ENCODE data around the gene EIF1.
"Not testable (repeated sequence)": the region's sequence is repeated elsewhere in the genome, so short reads cannot be mapped to it uniquely, and the experiment has no call there.

Gene EIF1

DNA sequence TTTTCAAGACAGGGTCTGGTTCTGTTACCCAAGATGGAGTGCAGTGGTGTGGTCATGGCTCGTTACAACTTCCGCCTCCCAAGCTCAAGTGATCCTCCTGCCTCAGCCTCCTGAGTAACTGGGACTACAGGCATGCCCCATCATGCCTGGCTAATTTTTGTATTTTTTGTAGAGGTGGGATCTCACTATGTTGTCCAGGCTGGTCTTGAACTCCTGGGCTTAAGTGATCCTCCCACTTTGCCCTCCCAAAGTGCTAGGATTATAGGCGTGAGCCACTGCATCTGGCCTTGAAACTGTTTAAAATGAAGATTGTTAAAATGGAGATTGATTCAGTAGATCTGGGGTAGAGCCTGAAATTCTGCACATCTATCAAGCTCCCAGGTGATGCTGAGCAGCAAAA, 12.2 kb downstream of the EIF1 start:
- not testable (repeated sequence) for DNase-seq (ENCODE audit: low read depth in 2 of 2)

DNA sequence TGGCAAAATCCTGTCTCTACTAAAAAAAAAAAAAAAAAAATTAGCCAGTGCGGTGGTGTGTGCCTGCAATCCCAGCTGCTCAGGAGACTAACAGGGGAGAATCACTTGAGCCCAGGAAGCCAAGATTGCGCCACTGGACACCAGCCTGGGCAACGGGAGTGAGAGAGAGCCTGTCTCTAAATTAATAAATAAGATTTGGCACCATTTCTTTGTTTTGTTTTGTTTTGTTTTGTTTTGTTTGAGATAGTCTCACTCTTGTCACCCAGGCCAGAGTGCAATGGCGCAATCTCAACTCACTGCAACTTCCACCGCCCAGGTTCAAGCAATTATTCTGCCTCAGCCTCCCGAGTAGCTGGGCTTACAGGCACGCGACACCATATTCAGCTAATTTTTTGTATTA, 14.0 kb downstream of the EIF1 start:
- no peak for DNase-seq (ENCODE audit: low read depth in 2 of 2)

DNA sequence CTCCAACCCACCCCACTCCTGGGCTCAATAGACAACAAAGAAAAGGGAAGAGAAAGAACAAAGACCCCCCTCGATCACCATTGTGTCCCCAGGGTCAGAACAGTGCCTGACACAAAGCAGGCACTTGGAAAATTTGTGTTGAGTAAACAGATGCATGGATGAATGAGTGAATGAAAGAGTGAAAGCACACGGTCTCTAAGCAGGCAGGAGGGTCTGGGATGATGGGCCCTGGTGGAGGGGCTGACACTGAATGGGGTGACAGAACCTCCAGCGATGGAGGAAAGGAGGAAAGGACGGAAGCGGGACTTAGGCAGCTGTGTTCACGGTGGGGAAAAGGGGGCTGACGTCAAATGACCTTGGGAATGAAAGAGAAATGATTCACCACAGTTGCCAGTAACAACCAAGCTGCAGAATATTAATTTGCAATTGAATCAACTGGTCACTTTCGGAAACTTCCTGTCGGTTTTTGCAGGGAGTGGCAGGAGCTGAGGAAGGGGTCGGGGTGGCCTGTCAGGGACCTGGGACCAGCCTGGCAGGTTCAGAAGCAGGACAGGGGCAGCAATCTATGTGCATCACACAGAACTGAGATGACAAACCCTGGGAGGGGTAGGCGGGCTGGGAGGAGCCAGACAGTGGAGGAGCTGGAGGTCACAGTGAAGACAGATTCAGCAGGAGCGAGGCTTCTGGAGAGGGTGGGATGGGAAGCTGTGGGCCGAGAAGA, 16.7 kb downstream of the EIF1 start:
- no peak for DNase-seq (ENCODE audit: low read depth in 2 of 2)

DNA sequence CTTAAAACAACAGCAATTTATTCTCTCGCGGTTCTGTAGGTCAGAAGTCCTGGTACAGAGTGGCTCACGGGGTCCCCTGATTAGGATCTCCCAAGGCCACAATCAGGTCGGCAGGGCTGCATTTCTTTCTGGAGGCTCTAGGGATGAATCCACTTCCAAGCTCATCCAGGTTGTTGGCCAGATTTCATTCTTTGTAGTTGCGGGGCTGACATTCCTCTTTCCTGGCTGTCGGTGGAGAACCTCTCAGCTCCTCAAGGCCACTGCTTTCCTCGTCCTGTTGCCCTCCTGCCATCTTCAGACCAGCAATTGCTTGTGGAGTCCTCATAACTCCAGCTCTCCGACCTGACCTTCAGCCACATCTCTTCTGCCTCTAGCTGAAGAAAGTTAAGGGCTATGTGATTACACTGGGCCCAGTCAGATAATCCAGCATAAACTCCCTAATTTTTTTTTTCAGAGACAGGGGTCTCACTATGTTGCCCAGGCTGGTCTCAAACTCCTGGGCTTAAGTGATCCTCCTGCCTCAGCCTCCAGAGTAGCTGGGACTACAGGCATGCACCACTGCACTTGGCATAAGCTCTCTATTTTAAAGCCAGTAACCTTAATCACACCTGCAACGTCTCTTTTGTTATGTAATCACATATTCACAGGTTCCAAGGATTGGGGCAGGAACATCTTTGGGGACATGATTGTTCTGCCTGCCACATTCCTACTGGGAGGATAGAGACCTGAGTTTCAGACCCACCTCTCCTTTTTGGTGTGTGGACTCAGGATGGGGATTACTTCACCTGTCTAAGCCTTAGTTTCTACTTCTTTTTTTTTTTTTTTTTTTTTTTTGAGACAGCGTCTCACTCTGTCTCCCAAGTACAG, 19.4 kb downstream of the EIF1 start:
- no peak for DNase-seq (ENCODE audit: low read depth in 2 of 2)

DNA sequence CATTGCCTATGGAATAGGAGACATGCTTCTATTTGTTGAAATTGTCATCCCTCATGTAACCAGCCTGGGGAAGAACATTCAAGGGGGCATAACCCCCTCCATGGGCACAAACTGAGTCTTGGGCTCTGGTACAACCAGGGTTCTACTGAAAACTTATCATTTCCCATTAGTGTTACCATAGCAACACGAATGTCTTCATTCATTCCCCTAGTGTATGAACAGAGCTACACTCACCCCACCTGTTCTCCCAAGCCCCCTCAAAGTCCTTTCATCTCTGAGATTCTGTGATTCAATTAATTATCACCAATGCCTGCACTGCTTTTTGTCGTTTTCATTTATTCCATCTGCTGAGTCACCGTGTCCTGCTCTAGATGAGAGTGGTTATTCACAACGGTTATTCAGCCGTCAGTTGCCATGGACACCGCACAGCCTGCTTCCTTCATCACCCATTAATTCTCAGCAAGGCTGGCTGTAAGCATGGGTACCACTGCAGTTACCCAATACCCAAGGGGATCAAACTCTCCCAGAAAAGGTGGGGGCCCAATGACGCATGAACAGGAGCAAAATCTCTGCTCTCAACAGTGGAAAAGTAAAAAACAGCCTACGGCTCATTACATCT, 21.9 kb downstream of the EIF1 start:
- peak in 1 of 2 donors; percentile 20 for DNase-seq (ENCODE audit: low read depth in 2 of 2)

DNA sequence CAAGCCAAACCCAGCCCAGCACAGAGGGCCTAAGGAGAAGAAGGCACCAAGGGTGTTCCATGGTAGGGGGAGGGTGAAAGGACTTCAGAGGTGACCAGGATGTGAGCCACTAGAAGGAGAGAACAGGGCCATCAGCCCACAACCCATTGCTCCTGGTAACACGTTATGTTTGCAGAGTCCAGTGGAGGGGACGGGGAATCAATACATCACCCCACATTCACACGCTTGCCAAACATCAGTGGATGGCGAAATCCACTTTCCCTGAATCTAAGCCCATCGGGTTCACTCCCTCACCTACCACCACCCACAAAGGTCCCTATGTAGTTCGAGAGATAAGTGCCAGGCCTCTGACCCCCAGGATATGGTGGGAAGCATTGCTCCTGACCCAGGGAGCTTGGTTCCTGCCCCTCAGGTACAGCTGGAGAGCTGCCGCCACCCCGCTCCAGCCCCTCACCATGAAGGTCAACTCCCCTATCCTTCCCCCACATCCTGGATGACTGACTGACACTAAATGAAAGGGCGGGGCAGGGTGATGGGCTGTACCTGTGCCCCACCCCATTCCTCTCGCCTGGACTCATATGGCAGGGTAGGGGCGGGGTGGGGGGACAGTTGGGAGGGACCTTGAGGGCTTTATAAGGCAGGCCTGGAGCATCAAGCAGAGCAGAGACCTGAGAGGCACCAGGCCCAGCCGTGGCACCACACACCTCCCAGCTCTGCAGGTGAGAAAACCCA, 23.1 kb downstream of the EIF1 start, which contains the start of gene GAST:
Gene GAST, plus strand, starts transcription at position 663 of the 732 bp plus-strand sequence. CDS start 3,106 bp downstream, outside the sequence.
- DNase-seq (ENCODE audit: low read depth in 2 of 2): no peak

DNA sequence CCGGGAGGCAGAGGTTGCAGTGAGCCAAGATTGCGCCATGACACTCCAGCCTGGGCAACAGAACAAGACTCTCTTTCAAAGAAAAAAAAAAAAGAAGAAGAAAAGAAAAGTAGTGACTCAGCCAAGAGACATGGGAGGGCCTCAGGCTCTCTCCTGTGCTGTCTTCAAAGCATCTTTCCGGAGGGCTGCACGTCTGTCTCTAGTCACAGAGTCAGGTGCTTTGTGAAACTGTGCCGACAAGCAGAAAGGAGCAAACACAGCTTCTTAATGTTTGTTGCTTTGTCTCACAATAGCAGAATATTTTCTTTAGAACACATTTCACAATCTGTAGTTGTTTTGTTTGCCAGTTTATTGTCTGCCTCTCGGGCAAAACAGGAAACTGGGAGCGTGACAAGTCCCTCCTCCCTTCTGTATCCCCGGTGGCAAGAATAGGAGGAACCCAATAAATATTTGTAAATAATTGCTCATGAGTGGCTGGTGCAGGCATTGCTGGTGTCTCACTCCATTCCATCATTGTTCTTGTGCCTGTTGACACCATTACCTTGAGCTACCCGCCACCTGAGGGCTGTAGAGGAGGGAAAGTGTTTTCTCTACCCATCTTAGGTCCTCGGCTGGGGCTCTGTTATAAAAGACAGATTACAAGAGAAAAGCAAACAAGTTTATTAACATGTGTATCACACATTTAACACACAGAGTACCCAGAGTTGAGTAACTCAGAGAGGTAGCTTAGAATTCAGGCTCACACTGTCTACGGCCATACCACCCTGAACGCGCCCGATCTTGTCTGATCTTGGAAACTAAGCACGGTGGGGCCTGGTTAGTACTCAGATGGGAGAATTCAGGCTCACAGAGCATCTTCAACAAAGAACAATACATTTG, 29.0 kb downstream of the EIF1 start:
- no peak for DNase-seq (ENCODE audit: low read depth in 2 of 2)

DNA sequence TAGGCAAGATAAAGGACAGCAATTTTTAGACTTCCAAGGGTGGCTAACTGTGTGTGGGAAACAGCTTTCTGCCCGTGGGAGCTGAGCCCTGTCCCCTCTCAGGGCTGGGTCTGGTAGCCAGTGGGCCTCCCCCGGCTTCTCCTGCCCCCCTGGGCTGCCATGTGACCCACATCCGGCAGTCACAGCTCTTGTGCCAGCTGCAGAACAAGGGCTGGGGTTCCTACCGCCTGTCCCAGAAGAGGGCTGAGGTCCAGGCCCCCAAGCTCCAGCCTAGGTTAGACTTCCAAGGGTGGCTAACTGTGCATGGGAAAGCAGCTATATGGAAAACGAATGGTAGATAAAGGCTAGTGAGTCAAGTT, 29.6 kb downstream of the EIF1 start:
- DNase-seq (ENCODE audit: low read depth in 2 of 2): no peak

DNA sequence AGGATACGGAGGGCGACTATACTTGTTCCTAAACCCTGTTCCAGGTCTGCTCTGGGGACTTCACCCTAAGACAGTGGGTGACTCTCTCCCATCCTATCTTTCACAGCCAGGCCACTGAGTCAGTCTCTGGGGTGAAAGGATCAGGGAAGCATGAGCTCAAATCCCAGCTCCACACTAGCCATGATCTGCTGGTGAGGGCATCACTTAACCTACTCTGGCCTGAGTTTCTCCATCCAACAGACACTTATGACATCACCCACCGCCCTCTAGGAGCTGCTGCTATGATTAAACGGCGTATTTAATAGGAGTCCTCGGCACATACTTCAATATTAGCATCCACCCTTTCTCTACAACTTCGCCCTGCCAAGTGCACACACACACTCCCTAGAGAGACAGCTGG, 33.5 kb downstream of the EIF1 start:
- DNase-seq (ENCODE audit: low read depth in 2 of 2): no peak

DNA sequence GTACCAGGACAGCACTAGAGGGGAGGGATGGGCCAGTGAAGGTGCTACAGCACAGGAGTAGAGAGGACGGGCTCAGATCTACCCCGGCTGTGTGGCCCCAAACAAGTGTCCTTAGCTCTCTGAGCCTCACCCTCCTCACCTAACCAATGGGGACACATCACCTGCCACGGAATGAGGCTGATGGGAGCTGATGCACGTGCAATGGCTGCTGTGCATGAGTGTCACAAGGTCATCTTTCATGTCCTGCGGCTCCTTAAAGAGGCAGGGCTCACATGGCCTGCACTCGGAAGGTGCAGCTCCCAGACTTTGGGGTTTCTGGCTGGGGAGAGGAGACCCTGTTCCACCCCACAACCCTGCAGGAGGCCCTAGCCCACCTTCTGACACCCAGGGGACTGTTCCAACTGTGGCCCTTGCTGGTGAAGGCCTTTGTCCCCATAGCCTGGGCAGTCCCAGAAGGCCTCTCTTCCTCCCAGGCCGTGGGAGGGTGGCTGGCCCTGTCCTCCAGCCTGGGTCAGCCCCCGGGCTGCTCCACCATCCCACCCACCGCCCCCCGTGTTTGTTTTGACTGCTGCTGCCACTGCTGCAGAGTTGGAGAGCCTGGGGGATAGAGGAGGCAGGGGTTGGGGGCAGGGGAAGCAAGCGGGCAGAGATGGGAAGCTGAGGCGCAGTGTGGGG, 35.3 kb downstream of the EIF1 start:
- DNase-seq (ENCODE audit: low read depth in 2 of 2): no peak

DNA sequence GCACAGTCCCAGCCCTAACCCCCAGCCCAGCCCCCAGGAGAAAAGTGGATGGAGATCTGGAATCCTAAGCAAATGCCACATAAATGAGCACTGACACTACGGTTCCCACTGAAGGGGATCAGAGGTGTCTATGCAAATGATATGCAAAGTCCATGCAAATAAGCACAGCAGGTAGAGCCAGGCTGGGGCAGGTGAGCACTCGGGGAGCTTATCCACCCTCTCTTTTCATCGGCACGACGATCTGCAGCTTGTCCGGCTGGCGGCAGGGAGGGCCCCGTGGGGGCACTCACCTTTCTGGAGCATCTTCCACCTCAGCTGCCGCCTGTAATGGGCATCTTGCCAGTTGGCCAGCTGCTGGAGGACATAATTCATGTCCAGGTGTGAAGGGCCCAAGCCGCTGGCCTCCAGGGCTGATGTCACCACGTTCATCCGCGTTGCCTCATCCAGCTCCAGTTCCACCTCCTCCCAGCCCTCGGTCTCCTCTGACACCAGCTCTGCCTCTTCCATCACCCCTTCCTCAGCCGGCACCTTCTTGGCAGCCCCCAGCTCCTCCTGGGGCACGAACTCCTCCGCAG, 35.9 kb downstream of the EIF1 start:
- DNase-seq (ENCODE audit: low read depth in 2 of 2): no peak

DNA sequence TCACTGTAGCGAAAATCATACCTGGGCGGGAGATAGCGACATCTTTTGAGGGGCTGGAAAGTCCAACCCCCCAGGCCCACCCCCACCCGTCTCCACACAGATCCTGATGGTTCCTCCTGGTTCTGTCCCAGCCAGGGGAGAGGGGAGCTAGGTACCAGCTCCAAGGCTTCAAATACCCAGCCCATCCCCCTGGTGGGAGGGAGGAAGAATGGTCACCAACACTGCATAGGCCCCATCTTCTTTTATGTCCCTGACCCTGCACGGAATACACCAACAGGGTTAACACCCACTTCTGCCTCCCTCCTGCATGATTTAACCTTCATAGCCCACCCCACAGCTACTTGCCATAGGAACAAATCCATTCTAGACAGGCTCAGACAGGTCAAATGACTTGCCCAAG, 36.4 kb downstream of the EIF1 start:
- no peak for DNase-seq (ENCODE audit: low read depth in 2 of 2)

DNA sequence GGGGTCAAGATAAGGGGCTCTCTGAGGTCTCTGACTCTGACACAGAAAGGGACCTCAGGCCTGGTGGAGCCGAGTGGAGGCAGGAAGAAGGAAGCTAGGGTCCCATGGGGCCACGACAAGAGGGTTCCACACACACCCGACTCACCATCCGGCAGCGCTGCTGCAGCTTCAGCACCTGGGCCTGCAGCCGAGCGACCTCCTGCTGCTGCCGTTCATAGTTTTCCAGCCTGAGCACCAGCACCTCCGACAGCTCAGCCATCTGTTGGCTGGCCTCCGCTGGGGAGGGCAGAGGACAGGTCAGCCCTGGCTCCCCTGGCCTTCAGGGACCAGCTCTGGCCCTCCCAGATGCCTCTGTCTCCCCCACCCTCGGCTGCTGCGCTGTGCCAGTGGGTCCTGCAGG, 39.4 kb downstream of the EIF1 start:
- DNase-seq (ENCODE audit: low read depth in 2 of 2): no peak

DNA sequence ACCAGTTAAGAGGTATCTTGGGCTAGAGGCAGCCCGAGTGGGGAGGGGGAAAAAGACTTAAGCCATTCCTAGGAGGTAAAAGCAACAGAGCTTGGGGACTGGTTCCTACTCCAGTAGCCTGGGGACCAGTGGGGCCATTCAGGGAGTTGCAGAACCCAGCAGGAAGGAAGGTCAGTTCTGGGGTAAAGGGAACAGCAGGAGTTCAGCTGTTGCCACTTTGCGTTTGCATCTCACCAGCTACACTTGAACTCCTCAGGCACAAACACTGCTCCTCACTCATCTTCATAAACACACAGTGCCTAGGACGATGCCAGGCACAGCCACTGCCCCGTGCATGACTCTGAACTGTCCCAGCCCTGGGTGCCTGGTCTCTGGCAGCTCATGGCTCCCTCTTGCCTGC, 41.8 kb downstream of the EIF1 start:
- no peak for DNase-seq (ENCODE audit: low read depth in 2 of 2)

DNA sequence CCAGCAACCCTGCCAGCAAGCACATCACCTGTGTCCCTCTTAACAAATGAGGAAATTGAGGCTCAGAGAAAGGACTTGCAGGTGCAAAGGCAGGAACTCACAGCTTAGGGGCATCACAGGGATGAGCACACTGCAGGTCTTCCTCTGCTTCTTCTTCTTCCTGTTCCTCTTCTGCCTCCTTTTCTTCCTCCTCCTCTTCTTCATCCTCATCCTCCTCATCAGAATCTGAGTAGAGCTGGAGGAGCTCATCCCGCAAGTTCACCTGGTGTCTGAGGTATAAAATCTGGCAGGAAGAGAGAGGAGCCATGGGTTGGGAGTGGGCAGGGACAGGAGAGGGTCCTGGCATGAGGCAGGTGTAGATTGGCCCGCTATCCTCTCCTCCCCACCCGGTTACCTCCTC, 43.2 kb downstream of the EIF1 start:
- no peak for DNase-seq (ENCODE audit: low read depth in 2 of 2)

DNA sequence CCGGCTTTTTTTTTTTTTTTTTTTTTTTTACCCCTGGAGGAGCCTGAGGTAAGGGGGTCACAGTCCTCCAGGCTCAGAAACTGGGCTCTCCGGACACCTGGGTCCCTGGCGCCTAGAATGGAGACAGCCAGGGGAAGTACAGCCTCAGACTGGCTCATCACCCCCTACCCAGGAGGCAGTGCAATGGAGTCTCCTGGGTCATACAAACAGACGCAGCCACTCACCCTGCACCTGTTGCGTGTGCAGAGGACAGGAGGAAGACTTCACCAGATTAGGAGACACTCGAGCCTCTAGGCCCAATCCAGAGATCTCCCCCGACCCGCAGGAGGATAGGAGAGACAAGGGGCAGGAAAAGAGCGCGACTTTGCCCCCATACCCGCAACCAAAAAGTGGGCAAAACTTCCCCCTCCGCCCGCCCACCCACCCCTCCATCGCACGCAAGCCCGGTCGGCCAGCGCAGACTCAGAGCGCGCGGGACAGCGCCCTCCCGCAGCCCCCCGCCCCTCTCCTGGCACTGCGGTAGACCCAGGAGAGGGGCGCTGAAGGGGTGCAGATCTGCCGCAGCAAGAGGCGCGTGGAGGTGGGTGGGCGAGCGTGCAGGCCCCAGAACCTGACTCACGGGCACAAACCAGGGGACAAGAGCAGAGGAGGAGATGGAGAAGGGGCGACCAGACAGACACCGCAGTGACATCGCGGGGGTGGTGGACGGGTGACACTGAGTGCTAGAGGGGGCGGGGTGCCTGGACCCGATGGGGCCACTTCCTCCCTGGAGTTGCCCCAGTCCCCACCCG, 44.9 kb downstream of the EIF1 start:
- no peak for DNase-seq (ENCODE audit: low read depth in 2 of 2)

DNA sequence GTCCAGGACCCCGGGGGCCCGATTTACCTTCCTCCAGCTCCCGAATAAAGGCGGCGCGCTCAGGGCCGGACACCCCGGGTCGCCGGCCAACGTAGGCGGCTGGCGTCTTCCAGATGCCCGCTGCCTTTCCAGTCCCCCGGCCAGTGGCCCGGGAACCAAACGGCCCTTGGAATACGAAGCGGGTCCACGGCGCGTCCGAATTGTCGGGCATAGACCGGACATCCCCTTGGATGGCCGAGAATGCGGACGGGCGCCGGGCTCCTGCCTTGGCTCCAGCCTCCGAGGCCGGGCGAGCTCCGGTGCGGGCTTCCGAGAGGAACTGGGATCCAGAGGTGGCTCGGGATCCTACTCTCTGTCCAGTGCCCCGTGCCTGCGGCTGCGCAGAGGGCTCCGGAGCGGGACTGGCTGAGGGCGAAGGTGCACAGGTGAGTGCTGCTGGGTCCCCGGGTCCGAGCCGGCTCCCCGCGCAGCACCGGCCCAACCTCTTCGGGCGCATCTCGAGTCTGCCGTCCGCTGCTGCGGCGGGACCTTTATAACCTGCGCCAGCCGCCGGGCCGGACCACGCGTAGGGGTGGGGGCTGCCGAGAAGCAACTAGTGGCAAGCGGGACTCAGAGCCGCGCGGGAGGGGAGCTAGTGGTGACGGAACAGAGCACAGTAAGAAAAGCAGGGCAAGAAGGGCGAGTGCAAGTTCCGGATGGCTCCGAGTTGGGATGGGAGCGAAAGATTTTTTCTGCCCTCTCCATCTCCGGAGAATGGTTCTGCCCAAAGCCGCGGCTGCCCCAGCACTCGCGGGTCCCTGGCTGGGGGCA, 45.7 kb downstream of the EIF1 start, which contains the start of gene HAP1:
Gene HAP1, minus strand, starts transcription at position 505 of the 810 bp plus-strand sequence. Its CDS starts 9 bp downstream, at position 496.
- no peak for DNase-seq (ENCODE audit: low read depth in 2 of 2)

DNA sequence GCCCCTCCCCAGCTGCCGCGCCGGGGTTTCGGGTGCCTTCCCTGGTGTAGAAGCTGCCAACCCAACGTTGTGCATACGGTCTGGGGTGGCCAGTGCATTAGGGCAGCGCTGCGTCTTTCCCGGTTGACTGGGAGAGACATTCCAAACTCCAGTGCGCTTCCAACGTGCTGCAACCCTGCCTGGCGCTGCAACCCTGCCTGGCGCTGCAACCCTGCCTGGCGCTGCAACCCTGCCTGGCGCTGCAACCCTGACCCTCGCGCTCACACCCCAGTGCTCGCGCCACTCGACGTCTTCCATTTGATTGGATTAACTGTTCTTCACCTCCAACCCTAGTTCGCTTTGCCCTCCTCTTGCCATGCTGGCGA, 46.2 kb downstream of the EIF1 start:
- DNase-seq (ENCODE audit: low read depth in 2 of 2): no peak

Data from stimulated activated CD4-positive, alpha-beta T cell treated with anti-CD3 and anti-CD28 coated beads, Interleukin-15, amount 100 ng/mL, for 48 hours (primary cell).